Right lobe of liver (tissue), 6 donors: ENCODE measurements around the gene CDH13. TPM values are rescaled to one million over a fixed set of nuclear protein-coding genes. Genes with fewer than 3 reads are reported as not detected.

Experiments used
- ATAC-seq, 4 donors: fragments of 200-7000 bp; cut with Tn5 transposase; one replicate each; pipeline ENCODE4 v1.9.1; 2020; ENCODE audit warnings: mild to moderate bottlenecking in 4 of 4, moderate library complexity in 4 of 4
- DNase-seq, 3 donors: peaks; one replicate each; pipeline ENCODE4 v3.0.0-alpha.2; 2020
- H3K27ac ChIP-seq, 3 donors: fragments of 200-600 bp; one replicate each; pipeline ENCODE4 v1.8.0; 2022
- H3K27me3 ChIP-seq, 2 donors: fragments of 200-600 bp; one replicate each; pipeline ENCODE4 v1.8.0; 2022
- H3K36me3 ChIP-seq, 4 donors: fragments of 200-600 bp; sonication (generic) in 1 of 4; one replicate each; pipeline versions ENCODE4 v1.5.1 to v1.8.0; 2017 to 2022; ENCODE audit warnings: control low read depth in 1 of 4
- H3K4me1 ChIP-seq, 4 donors: fragments of 200-600 bp; sonication (generic) in 1 of 4; one replicate each; pipeline versions ENCODE4 v1.5.1 to v1.8.0; 2017 to 2022; ENCODE audit warnings: control low read depth in 1 of 4
- H3K4me3 ChIP-seq, 3 donors: fragments of 200-600 bp; one replicate each; pipeline ENCODE4 v1.8.0; 2022
- H3K9me3 ChIP-seq, 4 donors: fragments of 200-600 bp; sonication (generic) in 1 of 4; one replicate each; pipeline versions ENCODE4 v1.5.1 to v1.8.0; 2017 to 2022; ENCODE audit warnings: control low read depth in 1 of 4
- POLR2A ChIP-seq: fragments of 450-650 bp; IDR thresholded peaks from one replicate; pipeline ENCODE4 v1.6.1; 2017; ENCODE audit warnings: antibody characterized with exemption, mild to moderate bottlenecking
- WGBS: methylation state at CpG from one replicate; pipeline ENCODE4 v1.1.6; 2018; ENCODE audit warnings: low coverage, low lambda C conversion rate; ENCODE audit not compliant: insufficient coverage; ENCODE audit errors: missing lambda C conversion rate; 5-methylcytosine and 5-hydroxymethylcytosine counted together
- intact Hi-C, 2 donors: fragments of 100-400 bp; cut with DNase I; formaldehyde crosslinking; loops; one replicate each; pipeline versions ENCODE4 v1.11.2 to v1.14.1; 2022
- total RNA-seq, 6 experiments: library from RNA; depleted of rRNA in 2 of 6; stranded (reverse); fragments of >200 nt in 2 of 6; fragmentation: NEBNext Ultra II Directional in 3 of 6; extraction: Animal tissue kit (Norgen Biotek cat#: 25700) in 3 of 6; gene quantifications; one replicate each; pipeline versions ENCODE4 v1.1.0 to v1.2.4, GENCODE V29; 2016 to 2023
- TF ChIP-seq, protein P1 (sequence below), 4 donors: fragments of 200-600 bp in 3 of 4; fragments of 450-650 bp in 1 of 4; IDR thresholded peaks; one replicate each; pipeline versions ENCODE4 v1.5.1 to v1.8.0; 2016 to 2022; ENCODE audit warnings: antibody characterized with exemption in 4 of 4, mild to moderate bottlenecking in 2 of 4
- donor health status: DM: no; HTN: yes; CAD: no.
- donor health status: DM: no; HTN: no; CAD: no.
- donor health status: DM: no; HTN: no; CAD: no.
- donor health status: DM: no; HTN: yes; CAD: no.
- donor health status: DM: no; HTN: yes; CAD: no.

The CDH13 gene
- total RNA-seq, 6 experiments from 2014 or later, result 0.13 to 4.6 (median 0.49) TPM

GRCh38 chr16:83011939-83012338 lies 385.2 kb downstream of the CDH13 start:
- TF ChIP-seq POLR2A, result no peak
- TF ChIP-seq, protein P1, sequence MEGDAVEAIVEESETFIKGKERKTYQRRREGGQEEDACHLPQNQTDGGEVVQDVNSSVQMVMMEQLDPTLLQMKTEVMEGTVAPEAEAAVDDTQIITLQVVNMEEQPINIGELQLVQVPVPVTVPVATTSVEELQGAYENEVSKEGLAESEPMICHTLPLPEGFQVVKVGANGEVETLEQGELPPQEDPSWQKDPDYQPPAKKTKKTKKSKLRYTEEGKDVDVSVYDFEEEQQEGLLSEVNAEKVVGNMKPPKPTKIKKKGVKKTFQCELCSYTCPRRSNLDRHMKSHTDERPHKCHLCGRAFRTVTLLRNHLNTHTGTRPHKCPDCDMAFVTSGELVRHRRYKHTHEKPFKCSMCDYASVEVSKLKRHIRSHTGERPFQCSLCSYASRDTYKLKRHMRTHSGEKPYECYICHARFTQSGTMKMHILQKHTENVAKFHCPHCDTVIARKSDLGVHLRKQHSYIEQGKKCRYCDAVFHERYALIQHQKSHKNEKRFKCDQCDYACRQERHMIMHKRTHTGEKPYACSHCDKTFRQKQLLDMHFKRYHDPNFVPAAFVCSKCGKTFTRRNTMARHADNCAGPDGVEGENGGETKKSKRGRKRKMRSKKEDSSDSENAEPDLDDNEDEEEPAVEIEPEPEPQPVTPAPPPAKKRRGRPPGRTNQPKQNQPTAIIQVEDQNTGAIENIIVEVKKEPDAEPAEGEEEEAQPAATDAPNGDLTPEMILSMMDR (IDR thresholded peaks at IDR 0.05), result no peak
- intact Hi-C loops, result no loop called here

DNA sequence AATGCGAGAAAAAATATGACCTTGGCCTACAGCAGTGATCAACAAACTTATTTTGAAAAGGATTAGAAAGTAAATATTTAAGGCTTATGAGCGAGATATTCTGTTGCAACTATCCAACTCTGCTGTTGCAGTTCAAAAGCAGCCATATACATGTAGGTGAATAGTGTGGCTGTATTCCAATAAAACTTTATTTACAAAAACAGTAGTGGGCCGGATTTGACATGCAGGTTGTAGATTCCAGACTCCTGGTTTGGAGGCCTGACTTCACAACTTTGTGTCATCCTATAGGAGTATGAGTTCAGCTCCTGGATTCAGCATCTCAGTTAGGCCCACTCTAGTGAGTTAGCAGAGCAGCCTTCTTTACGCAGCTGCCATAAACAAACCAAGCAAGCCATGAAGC lies 386.3 kb downstream of the CDH13 start:
- no peak for TF ChIP-seq POLR2A
- TF ChIP-seq, protein P1 (IDR thresholded peaks at IDR 0.05), result no peak
- H3K9me3 ChIP-seq, result no peaks in the 10 kb centered on the region
- H3K27ac ChIP-seq, result no peak overlapping the region
- WGBS, result 67% methylated on average over 4 of the region's 4 CpGs
- ATAC-seq (no peak), DNase-seq (no peak)
- H3K4me1 ChIP-seq, result no peaks in the 10 kb centered on the region
- no peaks in the 10 kb centered on the region for H3K27me3 ChIP-seq
- no peak overlapping the region for H3K4me3 ChIP-seq
- intact Hi-C loops, result no loop called here
- no peaks in the 10 kb centered on the region for H3K36me3 ChIP-seq

More at GRCh38 chr16:83011939-83012338, 385.2 kb downstream of the CDH13 start:
- 63% methylated on average over 2 of the region's 2 CpGs for WGBS
- H3K9me3 ChIP-seq, result no peaks in the 10 kb centered on the region
- DNase-seq (no peak), ATAC-seq (no peak)
- no peak overlapping the region for H3K27ac ChIP-seq
- H3K36me3 ChIP-seq, result no peaks in the 10 kb centered on the region
- H3K4me3 ChIP-seq, result no peak overlapping the region
- H3K27me3 ChIP-seq, result no peaks in the 10 kb centered on the region
- H3K4me1 ChIP-seq, result no peaks in the 10 kb centered on the region

- Histone ChIP-seq H3K27ac (no peak overlapping the region), H3K27me3 (no peaks in the 10 kb centered on the region), H3K36me3 (no peaks in the 10 kb centered on the region), H3K4me3 (no peak overlapping the region), H3K9me3 (no peaks in the 10 kb centered on the region), H3K4me1 (no peaks in the 10 kb centered on the region)
- TF ChIP-seq POLR2A, result no peak
- TF ChIP-seq, protein P1 (IDR thresholded peaks at IDR 0.05), result no peak
- DNase-seq (no peak), ATAC-seq (no peak)
- WGBS, result 76% methylated on average over 6 of the region's 6 CpGs
- intact Hi-C loops, result no loop called here
Observed at GRCh38 chr16:83019963-83020362, 393.2 kb downstream of the CDH13 start.

- H3K36me3 ChIP-seq, result no peaks in the 10 kb centered on the region
- WGBS, result 68% methylated on average over 6 of the region's 6 CpGs
- H3K4me1 ChIP-seq, result no peaks in the 10 kb centered on the region
- no peak overlapping the region for H3K27ac ChIP-seq
- ATAC-seq, result no peak
- no peaks in the 10 kb centered on the region for H3K9me3 ChIP-seq
- no peak for DNase-seq
- intact Hi-C loops, result no loop called here
- no peak for TF ChIP-seq POLR2A
- TF ChIP-seq, protein P1 (IDR thresholded peaks at IDR 0.05), result no peak
- H3K4me3 ChIP-seq, result no peak overlapping the region
- H3K27me3 ChIP-seq, result no peaks in the 10 kb centered on the region
Observed at GRCh38 chr16:83021045-83021444, 394.3 kb downstream of the CDH13 start.

DNA sequence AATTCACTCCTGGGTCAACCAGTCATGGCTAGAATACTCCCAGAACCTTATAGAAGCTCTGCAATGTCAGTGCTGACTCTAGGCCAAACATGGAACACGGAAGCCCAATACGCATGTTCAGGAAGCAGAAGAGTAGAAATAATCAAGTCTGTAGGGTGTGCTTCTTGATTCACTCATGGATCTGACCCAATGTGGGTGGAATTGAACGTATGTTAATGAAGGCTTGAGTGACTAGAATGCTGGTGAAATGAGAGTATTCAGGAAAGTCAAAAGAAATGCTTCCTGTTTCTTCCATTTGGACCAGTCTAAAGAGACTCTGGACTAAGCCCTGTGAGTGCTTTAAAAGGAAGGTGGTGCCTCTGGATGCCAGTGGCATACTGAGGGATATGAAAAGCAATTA lies 395.0 kb downstream of the CDH13 start:
- intact Hi-C loops, result no loop called here
- Histone ChIP-seq H3K27me3 (no peaks in the 10 kb centered on the region), H3K27ac (no peak overlapping the region), H3K4me1 (no peaks in the 10 kb centered on the region), H3K36me3 (no peaks in the 10 kb centered on the region), H3K9me3 (no peaks in the 10 kb centered on the region), H3K4me3 (no peak overlapping the region)
- 65% methylated on average over 3 of the region's 3 CpGs for WGBS
- no peak for DNase-seq
- ATAC-seq, result no peak
- TF ChIP-seq, protein P1 (IDR thresholded peaks at IDR 0.05), result no peak
- no peak for TF ChIP-seq POLR2A
